Muscle layer of colon (tissue), 2 donors: ENCODE data around the gene CLDN5.

Source experiments
- H3K27ac ChIP-seq: one replicate; pipeline ENCODE4 v1.7.0; 2013; ENCODE audit warnings: low read depth, mild to moderate bottlenecking, low read length, moderate library complexity
- H3K27me3 ChIP-seq, 2 donors: one replicate each; pipeline ENCODE4 v1.7.0; 2013; ENCODE audit warnings: low read length in 2 of 2, mild to moderate bottlenecking in 2 of 2; ENCODE audit not compliant: insufficient read depth in 2 of 2, control insufficient read depth in 1 of 2
- H3K36me3 ChIP-seq: one replicate; pipeline ENCODE4 v1.7.0; 2013; ENCODE audit warnings: mild to moderate bottlenecking, low read length; ENCODE audit not compliant: insufficient read depth
- H3K4me1 ChIP-seq: one replicate; pipeline ENCODE4 v1.7.0; 2013; ENCODE audit warnings: mild to moderate bottlenecking, low read length; ENCODE audit not compliant: insufficient read depth
- H3K4me3 ChIP-seq, 2 donors: one replicate each; pipeline ENCODE4 v1.7.0; 2013; ENCODE audit warnings: low read length in 2 of 2, low read depth in 1 of 2, mild to moderate bottlenecking in 1 of 2, moderate library complexity in 1 of 2
- H3K9ac ChIP-seq: one replicate; pipeline ENCODE4 v1.7.0; 2013; ENCODE audit warnings: low read length
- H3K9me3 ChIP-seq: one replicate; pipeline ENCODE4 v1.7.0; 2013; ENCODE audit warnings: mild to moderate bottlenecking, low read length
- donor health status: abdominal sarcoma.
- donor health status: Adenocarcinoma of cecum.

The CLDN5 gene

GRCh38 chr22:19509191-19509590, 15.0 kb downstream of the CLDN5 start:
- no peaks in the 10 kb centered on the region for H3K27me3 ChIP-seq

DNA sequence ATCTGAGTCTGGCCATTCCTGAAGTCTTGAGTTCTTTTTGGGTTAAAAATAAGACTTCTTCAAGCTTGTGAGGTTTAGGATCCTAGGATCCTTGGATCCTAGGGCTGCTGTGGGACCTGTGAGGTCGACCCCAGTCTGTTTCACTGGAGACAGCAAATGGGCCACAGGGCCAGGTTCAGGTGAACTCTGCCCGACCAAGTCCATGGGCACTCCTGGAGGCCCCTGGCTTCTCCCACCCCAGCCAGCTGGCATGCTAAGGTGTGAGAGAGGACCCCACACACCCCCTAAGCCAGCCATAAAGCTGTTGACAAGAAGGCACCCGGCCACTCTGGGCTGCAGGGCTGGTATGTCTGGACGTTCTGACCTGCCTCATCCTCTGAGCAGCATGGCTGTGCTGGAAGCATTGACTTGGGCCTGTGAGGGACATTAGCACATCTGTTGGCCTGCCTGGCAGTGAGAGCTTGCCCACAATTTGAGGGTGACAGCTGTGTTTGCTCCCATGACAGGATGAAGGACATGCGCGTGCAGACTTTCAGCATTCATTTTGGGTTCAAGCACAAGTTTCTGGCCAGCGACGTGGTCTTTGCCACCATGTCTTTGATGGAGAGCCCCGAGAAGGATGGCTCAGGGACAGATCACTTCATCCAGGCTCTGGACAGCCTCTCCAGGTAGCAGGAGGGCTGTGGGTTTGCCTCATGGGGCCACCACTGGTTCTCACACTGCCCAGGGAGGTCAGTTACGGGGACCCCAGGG, 16.0 kb downstream of the CLDN5 start:
- no peak overlapping the region for H3K4me3 ChIP-seq
- no peaks in the 10 kb centered on the region for H3K27me3 ChIP-seq
- no peak overlapping the region for H3K9ac ChIP-seq
- no peaks in the 10 kb centered on the region for H3K36me3 ChIP-seq
- H3K27ac ChIP-seq = no peak overlapping the region
- no peaks in the 10 kb centered on the region for H3K4me1 ChIP-seq
- H3K9me3 ChIP-seq = no peaks in the 10 kb centered on the region

More at GRCh38 chr22:19509191-19509590, 15.0 kb downstream of the CLDN5 start:
- H3K4me3 ChIP-seq = no peak overlapping the region
- H3K9me3 ChIP-seq = no peaks in the 10 kb centered on the region
- no peaks in the 10 kb centered on the region for H3K36me3 ChIP-seq
- H3K9ac ChIP-seq = no peak overlapping the region
- no peaks in the 10 kb centered on the region for H3K4me1 ChIP-seq
- H3K27ac ChIP-seq = no peak overlapping the region

DNA sequence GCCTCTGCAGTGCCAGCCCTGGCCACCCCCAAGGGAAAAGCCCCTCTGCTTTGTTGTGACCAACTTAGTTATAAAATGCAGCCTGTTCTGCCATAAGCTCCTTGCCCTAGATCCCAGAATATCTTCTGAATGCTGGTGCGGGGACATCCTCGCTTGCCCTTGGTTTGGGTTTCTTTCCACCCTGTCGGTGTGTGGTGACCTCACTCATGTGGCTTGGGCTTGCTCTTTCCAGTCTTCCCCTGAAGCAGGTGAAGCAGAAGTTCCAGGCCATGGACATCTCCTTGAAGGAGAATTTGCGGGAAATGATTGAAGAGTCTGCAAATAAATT, 16.7 kb downstream of the CLDN5 start:
- Histone ChIP-seq H3K27me3 (no peaks in the 10 kb centered on the region), H3K9ac (no peak overlapping the region), H3K27ac (no peak overlapping the region), H3K36me3 (no peaks in the 10 kb centered on the region), H3K4me3 (no peak overlapping the region), H3K9me3 (no peaks in the 10 kb centered on the region), H3K4me1 (no peaks in the 10 kb centered on the region)

GRCh38 chr22:19506212-19506611, 18.0 kb downstream of the CLDN5 start:
- H3K4me1 ChIP-seq = no peaks in the 10 kb centered on the region
- H3K9ac ChIP-seq = no peak overlapping the region
- H3K27ac ChIP-seq = no peak overlapping the region
- H3K9me3 ChIP-seq = no peaks in the 10 kb centered on the region
- no peaks in the 10 kb centered on the region for H3K36me3 ChIP-seq
- no peaks in the 10 kb centered on the region for H3K27me3 ChIP-seq
- H3K4me3 ChIP-seq = no peak overlapping the region

DNA sequence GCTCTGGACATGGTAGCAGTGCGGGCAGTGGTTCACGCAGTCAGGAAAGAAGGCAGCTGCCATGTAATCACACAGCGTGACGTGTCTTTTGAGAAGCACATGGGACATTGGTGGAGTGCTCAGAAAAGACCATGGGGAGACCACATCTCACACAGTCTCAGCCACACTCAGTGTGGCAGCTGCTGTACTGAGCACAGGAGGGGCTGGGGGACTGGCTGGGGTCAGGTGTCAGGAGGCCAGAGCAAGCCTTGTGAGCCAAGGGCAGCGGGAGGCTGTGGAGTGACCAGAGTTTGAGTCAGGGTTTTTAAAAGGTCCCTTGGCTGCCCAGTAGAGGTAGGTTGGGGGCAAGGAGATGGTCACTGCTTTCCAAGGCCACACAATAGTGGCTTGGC, 18.5 kb downstream of the CLDN5 start:
- Histone ChIP-seq H3K4me3 (no peak overlapping the region), H3K27ac (no peak overlapping the region), H3K9me3 (no peaks in the 10 kb centered on the region), H3K27me3 (no peaks in the 10 kb centered on the region), H3K4me1 (no peaks in the 10 kb centered on the region), H3K36me3 (no peaks in the 10 kb centered on the region), H3K9ac (no peak overlapping the region)

DNA sequence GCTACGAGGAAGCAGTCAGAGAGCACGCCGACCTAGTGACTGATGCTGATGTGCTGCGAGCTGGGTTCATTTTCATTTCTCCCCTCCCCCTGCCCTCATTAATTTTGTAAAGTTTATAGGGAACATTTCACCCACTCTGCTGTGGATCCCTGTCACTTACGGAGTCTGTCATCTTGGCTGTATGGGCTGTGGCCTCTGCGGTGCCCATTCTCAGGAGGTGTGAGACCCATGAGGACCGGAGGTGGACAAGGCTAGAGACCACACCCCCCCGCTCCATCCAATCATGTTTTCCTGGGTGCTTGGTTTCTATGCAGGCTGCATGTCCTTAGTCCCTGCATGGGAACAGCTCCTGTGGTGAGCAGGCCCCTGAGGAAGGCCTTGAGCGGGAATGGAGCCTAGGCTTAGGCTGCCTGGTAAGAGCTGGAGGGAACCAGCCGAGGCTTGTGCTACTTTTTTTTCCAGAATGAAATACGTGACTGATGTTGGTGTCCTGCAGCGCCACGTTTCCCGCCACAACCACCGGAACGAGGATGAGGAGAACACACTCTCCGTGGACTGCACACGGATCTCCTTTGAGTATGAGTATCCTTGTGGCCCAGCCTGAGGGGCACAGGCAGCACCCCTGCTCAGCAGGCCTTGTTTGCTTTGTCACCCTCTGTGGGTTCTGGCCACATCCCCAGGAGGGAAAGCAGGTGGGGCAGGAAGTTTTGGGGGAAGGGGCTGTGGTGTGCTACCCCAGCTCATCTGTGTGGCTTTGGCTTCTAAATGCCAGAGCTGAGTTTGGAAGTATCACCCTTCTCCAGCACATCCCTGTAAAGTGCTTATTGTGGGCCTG, 19.1 kb downstream of the CLDN5 start:
- H3K9me3 ChIP-seq = no peaks in the 10 kb centered on the region
- no peaks in the 10 kb centered on the region for H3K4me1 ChIP-seq
- no peak overlapping the region for H3K27ac ChIP-seq
- H3K4me3 ChIP-seq = no peak overlapping the region
- no peaks in the 10 kb centered on the region for H3K36me3 ChIP-seq
- H3K9ac ChIP-seq = no peak overlapping the region
- H3K27me3 ChIP-seq = no peaks in the 10 kb centered on the region

- H3K4me1 ChIP-seq = no peaks in the 10 kb centered on the region
- no peak overlapping the region for H3K9ac ChIP-seq
- H3K9me3 ChIP-seq = no peaks in the 10 kb centered on the region
- H3K4me3 ChIP-seq = no peak overlapping the region
- H3K27ac ChIP-seq = no peak overlapping the region
- no peaks in the 10 kb centered on the region for H3K36me3 ChIP-seq
- H3K27me3 ChIP-seq = no peaks in the 10 kb centered on the region
These were observed 20.3 kb downstream of the CLDN5 start for GRCh38 chr22:19503869-19504268.

DNA sequence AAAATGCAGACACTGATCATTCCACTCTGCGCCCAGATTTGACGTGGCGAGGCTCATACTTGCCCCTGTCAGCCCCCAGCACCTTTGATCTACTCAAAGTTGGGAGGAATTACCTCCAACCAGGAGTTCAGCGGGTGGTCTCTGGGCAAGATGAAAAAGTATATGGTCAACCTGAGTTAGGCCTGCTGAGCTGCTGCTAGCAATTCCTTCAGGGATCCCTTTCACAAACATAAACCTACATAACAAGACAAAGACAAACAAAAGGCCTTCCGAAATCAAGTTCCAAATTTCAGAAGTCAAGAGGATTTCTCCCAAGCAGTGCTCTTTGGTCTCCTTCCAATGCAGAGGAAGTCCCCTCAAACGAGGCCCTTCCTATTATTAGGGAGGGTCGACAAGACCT, 20.8 kb downstream of the CLDN5 start:
- H3K27ac ChIP-seq = no peak overlapping the region
- H3K36me3 ChIP-seq = no peaks in the 10 kb centered on the region
- H3K27me3 ChIP-seq = no peaks in the 10 kb centered on the region
- H3K9ac ChIP-seq = no peak overlapping the region
- H3K9me3 ChIP-seq = no peaks in the 10 kb centered on the region
- H3K4me1 ChIP-seq = no peaks in the 10 kb centered on the region
- H3K4me3 ChIP-seq = no peak overlapping the region

DNA sequence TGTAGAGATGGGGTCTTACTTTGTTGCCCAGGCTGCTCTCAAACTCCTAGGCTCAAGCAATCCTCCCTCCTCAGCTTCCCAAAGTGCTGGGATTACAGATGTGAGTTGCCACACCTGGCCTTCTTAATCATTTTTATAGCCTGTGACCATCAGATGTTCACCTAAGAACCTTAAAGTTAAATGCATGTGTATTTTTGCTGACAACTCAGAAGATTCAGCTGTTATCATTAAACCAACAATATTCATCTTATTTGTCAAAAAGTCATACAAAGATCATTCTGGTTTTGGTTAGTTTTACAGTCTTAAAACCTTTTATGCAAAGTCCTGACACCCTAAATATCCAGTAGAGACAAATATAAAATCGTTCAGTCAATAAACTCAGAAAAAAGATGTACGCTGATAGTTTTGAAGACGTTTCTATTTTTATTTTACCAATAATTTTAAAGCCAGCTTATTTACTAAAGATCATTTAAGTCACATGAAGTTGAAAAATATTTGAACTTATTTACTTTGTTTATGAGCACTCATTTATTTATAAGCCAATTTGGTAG, 22.2 kb downstream of the CLDN5 start:
- Histone ChIP-seq H3K36me3 (no peaks in the 10 kb centered on the region), H3K27me3 (no peaks in the 10 kb centered on the region), H3K9me3 (no peaks in the 10 kb centered on the region), H3K27ac (no peak overlapping the region), H3K4me3 (no peak overlapping the region), H3K4me1 (no peaks in the 10 kb centered on the region), H3K9ac (no peak overlapping the region)

DNA sequence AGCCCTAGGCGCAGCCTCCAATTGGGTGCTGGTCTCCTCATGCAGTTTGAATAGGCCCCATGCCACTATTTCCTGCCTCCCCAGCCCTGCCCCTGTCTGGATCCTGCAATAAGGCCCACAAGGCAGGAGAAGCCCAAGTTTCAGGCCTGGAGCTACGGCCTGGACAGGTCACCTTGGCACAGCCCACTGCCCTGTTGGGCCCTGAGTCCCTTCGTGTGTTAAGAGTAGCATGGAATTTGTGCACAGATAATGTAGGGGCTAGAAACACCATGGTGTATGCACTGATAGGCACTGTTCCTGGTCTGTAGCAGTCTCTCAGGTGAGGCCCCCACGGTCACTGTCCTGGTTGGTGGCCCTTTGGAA, 24.3 kb downstream of the CLDN5 start:
- H3K9ac ChIP-seq = no peak overlapping the region
- H3K36me3 ChIP-seq = no peaks in the 10 kb centered on the region
- no peak overlapping the region for H3K27ac ChIP-seq
- H3K9me3 ChIP-seq = no peaks in the 10 kb centered on the region
- H3K4me3 ChIP-seq = no peak overlapping the region
- no peaks in the 10 kb centered on the region for H3K27me3 ChIP-seq
- no peaks in the 10 kb centered on the region for H3K4me1 ChIP-seq

DNA sequence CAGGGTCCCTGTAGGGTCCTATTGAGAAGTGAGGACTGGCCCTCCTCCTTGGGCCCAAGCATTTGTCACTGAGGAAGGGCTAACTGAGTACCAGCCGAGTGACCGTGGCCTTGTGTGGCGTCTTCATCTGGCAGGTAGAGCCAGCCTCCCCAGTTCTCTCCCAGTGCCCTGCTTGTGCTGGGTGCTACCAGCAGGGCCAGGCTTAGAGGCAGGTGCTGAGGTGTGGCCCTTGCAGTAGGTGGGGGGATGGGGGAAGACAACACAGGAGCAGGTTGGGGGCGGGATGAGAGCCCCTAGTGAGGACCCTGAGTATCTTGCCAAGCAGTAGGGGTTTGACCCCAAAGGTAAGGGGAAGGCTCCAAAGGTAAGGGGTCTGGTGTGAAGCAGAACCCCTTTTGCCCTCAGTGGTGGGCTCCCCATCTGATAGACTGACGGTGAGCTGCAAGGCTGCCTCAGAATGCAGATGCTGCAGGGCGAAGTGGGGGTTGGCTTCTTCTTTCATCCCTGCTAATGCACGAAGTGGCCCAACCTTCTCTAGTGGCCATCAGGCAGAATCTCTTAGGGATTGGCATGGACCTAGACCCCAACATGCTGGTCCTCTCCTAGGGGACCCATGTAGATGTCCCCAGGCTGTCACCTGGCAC, 24.9 kb downstream of the CLDN5 start:
- Histone ChIP-seq H3K36me3 (no peaks in the 10 kb centered on the region), H3K9me3 (no peaks in the 10 kb centered on the region), H3K4me3 (no peak overlapping the region), H3K27me3 (no peaks in the 10 kb centered on the region), H3K4me1 (no peaks in the 10 kb centered on the region), H3K9ac (no peak overlapping the region), H3K27ac (no peak overlapping the region)
